Measurements from ENCODE around the gene RGS9.
"Not testable (repeated sequence)": the region's sequence is repeated elsewhere in the genome, so short reads cannot be mapped to it uniquely, and the experiment has no call there.

RGS9 gene

GRCh38 chr17:65116515-65116914 is 20.7 kb upstream of the RGS9 start:
- DNase-seq: not testable (repeated sequence)

- DNase-seq: no peak
Measured at GRCh38 chr17:65117384-65118035, 19.7 kb upstream of the RGS9 start.

DNA sequence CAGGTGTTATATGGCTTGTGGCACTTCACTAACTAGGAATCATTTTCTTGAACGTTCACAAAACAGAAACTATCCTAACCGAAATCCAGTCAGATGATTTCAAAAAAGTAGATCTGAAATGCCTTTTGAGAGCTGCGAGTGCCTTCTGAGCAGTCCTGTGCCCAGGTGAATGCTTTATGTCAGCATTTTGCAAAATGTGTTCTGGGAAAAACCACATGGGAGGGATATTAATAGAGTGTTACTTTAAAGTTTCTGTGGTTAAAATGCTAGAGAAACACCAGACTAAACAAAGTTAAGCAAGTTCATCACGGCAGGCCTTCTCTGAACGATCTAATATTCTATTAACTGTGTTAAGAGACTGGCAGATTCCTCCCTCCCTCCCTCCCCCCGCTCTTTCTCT is 15.8 kb upstream of the RGS9 start:
- no peak for DNase-seq

DNA sequence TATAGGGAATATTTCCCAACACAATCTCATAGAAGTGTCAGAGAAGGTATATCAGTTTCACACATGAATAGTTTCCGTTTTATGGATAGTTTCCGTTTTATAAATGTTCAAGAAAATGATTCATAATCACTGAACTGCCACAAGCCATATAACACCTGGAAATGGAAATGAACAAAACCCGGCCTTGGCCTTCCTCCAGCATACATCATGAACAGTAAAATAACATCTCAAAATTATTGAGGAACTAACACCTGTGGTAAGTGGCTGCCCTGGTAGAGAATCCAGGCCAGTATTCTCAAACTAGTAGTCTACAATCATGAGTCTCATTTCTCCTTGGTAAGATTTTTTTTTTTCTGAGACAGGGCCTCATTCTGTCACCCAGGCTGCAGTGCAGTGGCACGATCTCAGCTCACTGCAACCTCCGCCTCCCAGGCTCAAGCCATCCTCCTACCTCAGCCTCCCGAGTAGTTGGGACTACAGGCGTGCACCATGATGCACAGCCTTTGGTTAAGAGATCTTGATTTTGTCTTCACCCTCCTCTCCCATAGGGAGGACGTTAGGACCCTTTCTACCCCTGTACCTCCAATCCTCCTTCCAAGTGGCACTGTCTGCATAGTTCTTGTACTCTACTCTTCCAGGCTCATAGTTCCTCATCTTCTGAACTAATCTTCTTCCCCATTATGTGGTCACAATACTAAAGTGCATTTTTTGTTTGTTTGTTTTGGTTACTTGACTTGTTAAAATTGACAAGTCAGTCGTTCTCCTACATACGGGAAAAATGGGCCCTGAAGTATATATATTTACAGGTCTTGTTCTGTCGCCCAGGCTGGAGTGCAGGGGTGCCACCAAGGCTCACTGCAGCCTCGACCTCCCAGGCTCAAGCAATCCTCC is 15.0 kb upstream of the RGS9 start:
- DNase-seq: peak; percentile 79

DNA sequence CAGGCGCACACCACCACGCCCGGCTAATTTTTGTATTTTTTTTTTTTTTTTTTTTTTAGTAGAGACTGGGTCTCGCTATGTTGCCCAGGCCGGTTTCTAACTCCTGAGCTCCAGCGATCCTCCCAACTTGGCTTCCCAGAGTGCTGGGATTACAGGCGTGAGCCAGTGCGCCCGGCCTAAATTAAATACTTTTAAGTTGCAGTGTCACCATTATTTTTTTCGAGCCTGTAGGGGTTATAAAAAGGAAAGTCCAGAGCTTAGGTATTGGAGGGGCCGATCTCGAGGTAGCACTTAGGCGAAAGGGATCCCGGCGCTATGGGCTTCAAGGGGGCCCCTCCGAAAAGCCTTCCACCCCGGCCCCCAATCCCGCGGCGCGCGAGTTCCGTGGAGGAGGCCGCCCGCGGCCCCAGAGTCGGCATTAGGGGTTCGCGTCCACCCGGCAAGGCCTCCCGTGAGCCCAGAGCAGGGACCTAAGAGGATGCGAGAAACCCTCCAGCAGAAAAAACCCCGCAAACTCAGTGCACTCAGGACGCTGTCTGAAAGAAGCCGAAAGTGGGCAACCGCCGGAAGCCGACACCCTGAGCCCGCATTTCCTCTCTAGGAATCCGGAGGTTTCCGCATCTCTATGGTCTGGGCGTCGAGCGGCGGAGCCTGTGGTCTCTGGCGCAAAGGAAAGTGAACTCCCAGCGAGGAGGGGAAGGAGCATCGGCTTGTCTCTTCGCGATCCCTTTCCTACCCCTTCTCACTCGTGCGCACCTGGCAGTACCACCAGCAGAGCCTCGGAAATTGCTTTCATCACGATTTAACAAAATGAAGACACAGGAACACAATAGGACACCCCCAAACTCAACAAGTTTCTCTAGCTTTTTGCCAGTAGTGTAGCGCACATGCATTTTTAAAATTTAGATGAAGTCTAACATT is 14.1 kb upstream of the RGS9 start:
- peak; percentile 87 for DNase-seq

DNA sequence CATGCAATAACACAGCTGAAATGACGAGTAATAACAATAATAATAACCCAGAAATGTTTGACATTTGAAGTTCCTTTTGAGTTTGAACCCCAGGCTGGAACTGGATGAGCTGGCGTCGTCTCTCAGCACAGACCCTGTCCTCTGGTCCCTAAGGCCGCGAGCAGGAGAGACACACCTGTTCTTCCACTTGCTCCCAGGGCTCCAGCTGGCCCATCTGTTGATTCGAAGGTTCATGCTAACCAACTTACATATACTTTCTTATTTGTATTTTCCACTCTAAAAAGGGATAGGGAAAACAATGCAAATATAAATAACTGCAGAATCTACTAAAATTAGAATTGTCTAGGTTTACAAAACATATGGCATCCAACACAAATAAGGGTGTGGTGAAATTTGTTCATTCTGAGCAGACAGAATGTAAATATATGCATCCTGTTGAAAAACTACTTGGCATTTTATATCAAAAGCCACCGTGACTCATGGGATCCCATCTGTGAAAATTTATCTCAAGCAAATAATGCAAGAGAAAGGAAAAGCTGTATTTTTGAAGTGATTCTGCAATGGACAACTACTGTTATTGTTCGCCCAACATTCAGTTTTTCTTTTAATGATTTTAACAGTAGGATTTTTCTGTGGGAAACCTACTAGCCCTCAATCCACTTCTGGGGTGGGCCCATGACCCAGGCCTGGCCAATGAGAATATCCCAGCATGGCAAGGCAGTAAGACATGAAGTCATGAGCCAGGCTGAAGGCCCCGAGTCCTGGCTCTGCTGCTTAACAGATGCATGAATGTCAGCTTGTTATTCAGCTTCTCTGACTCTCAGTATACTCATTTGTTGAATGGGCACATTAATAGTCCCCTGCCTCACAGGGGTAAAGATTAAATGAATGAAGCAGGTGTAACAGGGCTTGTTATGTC is 13.2 kb upstream of the RGS9 start:
- no peak for DNase-seq

- no peak for DNase-seq
Measured at GRCh38 chr17:65130832-65131231, 6.3 kb upstream of the RGS9 start.

DNA sequence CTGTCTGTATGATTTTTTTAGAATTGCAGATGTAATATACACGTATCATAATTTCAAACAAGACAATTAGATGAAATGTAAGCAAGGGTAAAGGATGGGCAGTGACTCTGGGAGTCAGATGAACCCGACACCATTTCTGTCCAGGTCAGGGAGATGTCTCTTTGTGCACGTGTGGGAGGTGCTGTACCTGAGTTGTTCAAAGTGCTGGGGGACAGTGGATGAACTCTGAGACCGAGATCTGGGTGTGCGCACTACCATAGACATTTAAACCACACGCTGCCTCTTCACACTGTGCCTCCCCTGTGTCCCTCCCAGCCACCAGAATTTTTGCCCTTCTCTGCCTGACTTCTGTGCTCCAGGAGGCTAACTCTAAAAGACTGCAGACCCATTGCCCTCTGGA is 5.9 kb upstream of the RGS9 start:
- DNase-seq: no peak

DNA sequence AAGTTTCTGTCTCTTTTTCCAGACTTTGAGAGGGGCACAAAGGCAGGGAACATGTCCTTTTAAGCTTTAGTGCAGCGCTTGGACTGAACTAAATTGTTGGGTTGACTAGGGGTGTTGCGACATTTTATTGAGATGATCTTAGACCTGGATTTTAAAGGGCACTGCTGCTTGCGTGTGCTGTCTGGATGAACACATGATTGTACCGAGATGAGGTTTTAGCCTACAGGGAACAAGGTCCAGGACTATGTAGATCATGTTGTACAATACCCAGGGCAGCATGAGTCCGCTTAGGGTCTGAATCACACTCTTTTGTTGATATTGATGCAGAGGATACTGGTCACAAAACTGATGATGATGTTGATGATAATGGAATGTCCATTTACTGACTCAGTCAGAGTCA is 5.2 kb upstream of the RGS9 start:
- DNase-seq: no peak

- DNase-seq: no peak
Measured at GRCh38 chr17:65134035-65134434, 3.1 kb upstream of the RGS9 start.

DNA sequence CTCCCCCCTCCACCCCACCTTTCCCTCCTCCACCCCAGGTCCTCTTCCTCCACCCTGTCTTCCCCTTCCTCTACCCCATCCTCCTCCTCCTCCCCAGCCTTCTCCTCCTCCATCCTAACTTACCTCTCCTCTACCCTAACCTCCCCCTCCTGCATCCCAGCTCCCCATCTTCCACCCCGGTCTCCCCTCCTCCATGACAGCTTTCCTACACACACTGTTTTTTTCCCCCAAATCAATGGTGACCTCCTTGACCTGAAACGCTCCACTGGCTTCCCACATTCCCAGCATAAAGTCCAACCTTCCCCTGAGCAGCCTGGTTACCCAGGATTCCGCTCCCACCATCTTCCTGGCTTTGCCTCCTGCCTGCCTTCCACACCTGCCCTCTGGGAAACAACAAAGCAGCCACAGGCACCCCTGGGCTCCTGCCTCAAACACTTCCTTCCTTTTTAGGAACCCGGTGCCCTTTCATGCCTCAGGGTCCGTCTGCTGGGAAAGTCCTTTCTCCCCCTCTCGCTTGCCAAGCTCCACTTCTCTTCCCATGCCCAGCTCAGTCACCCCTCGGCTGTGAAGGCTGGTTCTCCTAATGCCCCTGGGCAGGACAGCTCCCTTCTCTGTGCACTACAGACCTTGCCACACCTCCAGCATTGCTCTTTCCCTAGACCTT is 2.1 kb downstream of the RGS9 start:
- no peak for DNase-seq

DNA sequence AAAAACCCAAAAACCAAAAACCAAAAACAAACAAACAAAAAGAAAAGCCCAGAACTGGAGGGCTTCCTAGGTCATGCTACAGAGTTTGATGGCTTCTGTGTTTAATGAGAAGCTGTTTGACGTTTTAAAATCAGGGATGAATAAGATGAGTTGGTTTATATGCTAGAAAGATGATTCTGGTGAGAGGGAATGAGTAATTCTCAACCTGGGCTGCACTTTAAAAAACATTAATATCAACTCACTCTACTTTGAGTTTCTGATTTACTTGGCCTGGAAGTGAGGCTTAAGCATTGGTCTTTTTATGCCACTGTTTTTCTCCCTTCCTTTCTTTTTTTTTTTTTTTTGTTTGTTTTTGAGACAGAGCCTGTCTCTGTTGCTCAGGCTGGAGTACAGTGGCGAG is 5.1 kb downstream of the RGS9 start:
- DNase-seq: no peak

DNA sequence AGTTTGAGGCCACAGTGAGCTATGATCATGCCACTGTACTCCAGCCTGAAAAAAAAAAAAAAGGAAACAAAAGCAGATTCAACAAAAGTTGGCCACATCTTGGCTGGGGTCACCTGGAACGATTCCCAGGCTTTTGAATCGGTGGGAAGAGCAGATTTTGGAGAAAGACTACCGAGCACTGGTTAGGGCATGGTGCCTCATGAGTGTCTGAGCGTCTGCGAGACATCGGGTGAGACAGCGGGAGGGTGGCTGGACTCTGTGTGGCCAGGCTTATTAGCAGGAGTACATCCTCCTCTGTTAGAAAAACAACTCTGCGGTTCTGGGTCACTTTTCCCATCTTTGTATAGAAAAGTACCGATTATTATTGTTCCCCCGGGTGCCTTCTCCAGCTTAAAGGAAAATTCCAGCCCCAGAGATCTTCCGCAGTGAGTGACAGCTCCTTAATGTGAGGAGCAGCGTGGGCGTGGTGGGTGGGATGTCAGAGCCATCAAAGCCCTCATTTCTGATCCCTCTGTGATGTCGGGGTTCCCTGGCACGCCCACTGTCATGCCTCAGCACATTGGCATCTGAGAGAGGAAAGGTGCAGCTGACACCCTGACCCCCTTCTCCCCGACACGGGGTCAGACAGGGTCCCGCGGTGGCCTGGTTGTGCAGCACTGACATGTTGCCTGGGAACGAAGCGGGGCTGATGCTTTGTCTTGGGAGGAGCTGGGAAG is 6.9 kb downstream of the RGS9 start:
- DNase-seq: no peak

GRCh38 chr17:65145743-65146142 is 8.6 kb downstream of the RGS9 start:
- DNase-seq: no peak

GRCh38 chr17:65147955-65148354 is 10.8 kb downstream of the RGS9 start:
- DNase-seq: no peak

GRCh38 chr17:65154770-65155589 is 17.8 kb downstream of the RGS9 start:
- no peak for DNase-seq

- no peak for DNase-seq
Measured at GRCh38 chr17:65155622-65156021, 18.5 kb downstream of the RGS9 start.

DNA sequence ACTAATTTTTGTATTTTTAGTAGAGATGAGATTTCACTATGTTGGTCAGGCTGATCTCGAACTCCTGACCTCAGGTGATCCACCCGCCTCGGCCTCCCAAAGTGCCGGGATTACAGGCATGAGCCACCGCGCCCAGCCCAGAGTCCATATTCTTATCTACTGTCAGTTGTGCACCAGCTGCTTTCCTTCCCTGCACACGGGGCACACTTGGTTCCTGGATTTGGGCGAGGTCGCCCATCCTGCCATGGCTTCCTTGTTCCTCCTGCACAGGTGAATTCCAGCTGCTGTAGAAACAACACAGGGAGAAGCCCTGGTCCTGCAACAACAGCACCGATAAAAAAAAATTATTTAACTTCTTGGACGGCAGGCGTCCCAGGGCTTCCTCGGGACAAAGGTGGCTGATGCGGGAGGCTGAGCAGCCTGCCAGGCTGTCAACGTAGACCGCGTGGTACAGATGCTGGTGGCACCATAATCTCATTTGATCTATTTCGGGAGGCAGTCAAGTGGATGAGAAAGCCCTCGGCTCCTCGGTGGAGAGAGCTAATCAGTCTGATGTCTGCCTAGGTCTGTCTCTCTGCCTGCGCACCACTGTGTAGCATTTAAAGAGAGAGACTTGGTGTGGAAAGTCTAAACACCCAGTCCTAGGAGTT is 19.1 kb downstream of the RGS9 start:
- no peak for DNase-seq

- DNase-seq: no peak
Measured at GRCh38 chr17:65156835-65157565, 19.8 kb downstream of the RGS9 start.
